ENCODE measurements around the gene ERH. TPM values are rescaled to one million over a fixed set of nuclear protein-coding genes. Genes with fewer than 3 reads are reported as not detected.
A peak's percentile ranks its signal among the peaks of the same experiment; 100 is the strongest.

Gene ERH
- total RNA-seq, result 10 to 100 TPM; 35.5 to 64.6 TPM

GRCh38 chr14:69398053-69398817, at the start of gene ERH, which contains the start of gene SLC39A9:
ERH (minus strand) TSS chr14:69398299; CDS start chr14:69398233, 66 bp downstream.
SLC39A9 (plus strand) TSS chr14:69398692; CDS start chr14:69399370, 678 bp downstream.
- peak within 1 kb of the TSS; percentile 80 to 97 (median 88) for H3K27ac ChIP-seq
- H3K27me3 ChIP-seq, result no peaks in the 10 kb centered on the region
- peak; percentile 96 to 98 (median 96) for DNase-seq
- H3K4me1 ChIP-seq, result peaks cover 53% of the 10 kb centered on the region
- peak; percentile 98 for ATAC-seq
- H3K9me3 ChIP-seq, result no peaks in the 10 kb centered on the region
- TF ChIP-seq POLR2A (IDR thresholded peaks at IDR 0.05) (peak; percentile 51 to 89 (median 85)), CTCF (IDR thresholded peaks at IDR 0.05) (peak in 1 of 7 experiments; percentile 18)
- H3K4me3 ChIP-seq, result peak within 1 kb of the TSS; percentile 83 to 86
- H3K36me3 ChIP-seq (replicated peaks in 1 of 2; ENCODE audit: insufficient read depth in 1 of 2, low read depth in 2 of 2), result peaks cover 4 to 15% of the 10 kb centered on the region in 2 donors
- intact Hi-C loops (cut with DNase I), result no loop called here
- WGBS, 2 donors, result 0 to 2% methylated on average over 25 to 53 of the region's 53 CpGs

GRCh38 chr14:69443296-69443805, 45.3 kb upstream of the ERH start:
- DNase-seq (no peak), ATAC-seq (no peak)
- WGBS, 2 donors, result 93 to 95% methylated on average over 5 of the region's 5 CpGs
- Histone ChIP-seq H3K9me3 (no peaks in the 10 kb centered on the region), H3K4me1 (no peaks in the 10 kb centered on the region), H3K36me3 (replicated peaks in 1 of 2; ENCODE audit: insufficient read depth in 1 of 2, low read depth in 2 of 2) (no peaks in the 10 kb centered on the region), H3K27me3 (no peaks in the 10 kb centered on the region), H3K27ac (no peak overlapping the region), H3K4me3 (no peak overlapping the region)
- intact Hi-C loops (cut with DNase I), result no loop called here
- no peak for TF ChIP-seq CTCF (IDR thresholded peaks at IDR 0.05)
- TF ChIP-seq POLR2A (IDR thresholded peaks at IDR 0.05), result no peak

GRCh38 chr14:69441948-69442347, 43.8 kb upstream of the ERH start:
- Histone ChIP-seq H3K4me1 (no peaks in the 10 kb centered on the region), H3K27ac (no peak overlapping the region), H3K4me3 (no peak overlapping the region), H3K27me3 (no peaks in the 10 kb centered on the region), H3K9me3 (no peaks in the 10 kb centered on the region), H3K36me3 (replicated peaks in 1 of 2; ENCODE audit: insufficient read depth in 1 of 2, low read depth in 2 of 2) (no peaks in the 10 kb centered on the region)
- 80 to 84% methylated on average over 5 of the region's 5 CpGs for WGBS, 2 donors
- intact Hi-C loops (cut with DNase I), result no loop called here
- DNase-seq, result no peak
- TF ChIP-seq CTCF (IDR thresholded peaks at IDR 0.05) (no peak), POLR2A (IDR thresholded peaks at IDR 0.05) (no peak)
- ATAC-seq, result no peak

GRCh38 chr14:69439521-69440270, 41.6 kb upstream of the ERH start:
- Histone ChIP-seq H3K9me3 (no peaks in the 10 kb centered on the region), H3K36me3 (replicated peaks in 1 of 2; ENCODE audit: insufficient read depth in 1 of 2, low read depth in 2 of 2) (no peaks in the 10 kb centered on the region), H3K4me3 (no peak overlapping the region), H3K27ac (no peak overlapping the region), H3K4me1 (no peaks in the 10 kb centered on the region), H3K27me3 (no peaks in the 10 kb centered on the region)
- TF ChIP-seq CTCF (IDR thresholded peaks at IDR 0.05), result no peak
- no peak for TF ChIP-seq POLR2A (IDR thresholded peaks at IDR 0.05)
- intact Hi-C loops (cut with DNase I), result no loop called here
- DNase-seq (no peak), ATAC-seq (no peak)
- 82 to 94% methylated on average over 12 of the region's 12 CpGs for WGBS, 2 donors
